OCI-LY7 (cell line): ENCODE results near the gene COL4A2. TPM values are rescaled to one million over a fixed set of nuclear protein-coding genes. Genes with fewer than 3 reads are reported as not detected.

Source experiments
- BruUV-seq: library from RNA; stranded (reverse); fragments of 400-500 nt; replicated peaks from 2 replicates; lab custom pipeline; 2021; lab: Mats Ljungman, UMichigan
- CTCF ChIA-PET: fragments of 300-600 bp; sonication (Branson Sonifier 250); formaldehyde crosslinking; loops from one replicate; lab custom pipeline; 2022; ENCODE audit warnings: antibody characterized with exemption; ENCODE audit not compliant: unreplicated experiment; lab: Charles Lee
- POLR2A ChIA-PET: fragments of 300-600 bp; sonication (Branson Sonifier 250); formaldehyde crosslinking; loops from one replicate; lab custom pipeline; 2022; ENCODE audit warnings: antibody characterized with exemption; lab: Charles Lee
- DNase-seq: peaks from one replicate; pipeline ENCODE4 v3.0.0-alpha.2; 2015; ENCODE audit warnings: low spot score
- H2AFZ ChIP-seq: fragments of 200-600 bp; sonication (generic), shearing (Covaris generic); 2 replicates; pipeline ENCODE4 v1.6.1; 2014; ENCODE audit warnings: mild to moderate bottlenecking, antibody characterized with exemption, low read length, moderate library complexity
- H3K27ac ChIP-seq: fragments of 200-600 bp; sonication (generic); 2 replicates; pipeline ENCODE4 v1.5.1; 2014; ENCODE audit warnings: mixed run types, low read depth, mild to moderate bottlenecking, moderate library complexity, low read length, inconsistent platforms; ENCODE audit not compliant: poor library complexity, severe bottlenecking
- H3K36me3 ChIP-seq: fragments of 200-600 bp; sonication (generic); 2 replicates; pipeline ENCODE4 v1.6.1; 2014; ENCODE audit warnings: mild to moderate bottlenecking, antibody characterized with exemption, low read length, moderate library complexity, mixed read lengths; ENCODE audit not compliant: insufficient read depth
- H3K4me1 ChIP-seq: fragments of 200-600 bp; sonication (generic); 2 replicates; pipeline ENCODE4 v1.5.1; 2014; ENCODE audit warnings: mild to moderate bottlenecking, low read length; ENCODE audit not compliant: insufficient read depth, poor library complexity, severe bottlenecking
- H3K4me2 ChIP-seq: fragments of 200-600 bp; sonication (generic); 2 replicates; pipeline ENCODE4 v1.6.1; 2014; ENCODE audit warnings: mild to moderate bottlenecking, low read length
- H3K4me3 ChIP-seq: fragments of 200-600 bp; sonication (generic); 2 replicates; pipeline ENCODE4 v1.5.1; 2014; ENCODE audit warnings: mild to moderate bottlenecking, low read depth, low read length; ENCODE audit not compliant: poor library complexity, severe bottlenecking
- H3K79me2 ChIP-seq: fragments of 200-600 bp; sonication (generic); 2 replicates; pipeline ENCODE4 v1.6.1; 2016; ENCODE audit warnings: low read depth, mild to moderate bottlenecking, low read length, moderate library complexity, mixed read lengths; ENCODE audit not compliant: insufficient read depth
- H3K9me2 ChIP-seq: fragments of 200-600 bp; sonication (generic); 2 replicates; pipeline ENCODE4 v1.6.1; 2016; ENCODE audit warnings: mild to moderate bottlenecking, low read length, mixed read lengths; ENCODE audit not compliant: insufficient read depth
- H3K9me3 ChIP-seq: fragments of 200-600 bp; sonication (generic); 2 replicates; pipeline ENCODE4 v1.6.1; 2014; ENCODE audit warnings: mild to moderate bottlenecking, mixed run types, low read length, mixed read lengths
- H4K20me1 ChIP-seq: fragments of 200-600 bp; sonication (generic); 2 replicates; pipeline ENCODE4 v1.6.1; 2014; ENCODE audit warnings: mild to moderate bottlenecking, antibody characterized with exemption, low read length, moderate library complexity, mixed read lengths; ENCODE audit not compliant: insufficient read depth
- CTCF ChIP-seq: fragments of 200-600 bp; sonication (generic); conservative IDR thresholded peaks from 2 replicates; pipeline ENCODE4 v1.5.1; 2014; ENCODE audit warnings: mild to moderate bottlenecking, antibody characterized with exemption, low read length, moderate library complexity, mixed read lengths
- EZH2phosphoT487 ChIP-seq: fragments of 200-600 bp; sonication (generic); IDR thresholded peaks from 2 replicates; pipeline ENCODE4 v1.6.1; 2018; ENCODE audit warnings: low read depth, borderline replicate concordance, mild to moderate bottlenecking, mixed run types, antibody characterized with exemption, low read length, moderate library complexity, mixed read lengths
- intact Hi-C: fragments of 100-400 bp; cut with micrococcal nuclease; formaldehyde crosslinking; loops from one replicate; pipeline ENCODE4 v1.10.0; 2022; ENCODE audit not compliant: unreplicated experiment
- total RNA-seq, 2 experiments: library from RNA; depleted of rRNA in 1 of 2; stranded (reverse); fragments of >200 nt in 1 of 2; shearing (Covaris generic) in 1 of 2; gene quantifications; 2 replicates each; pipeline ENCODE4 v1.2.3, GENCODE V29; 2014 to 2022

The COL4A2 gene
- total RNA-seq, 2 experiments from 2014 or later, result 0.34 TPM; not detected in 1

- DNase-seq, result no peak
- POLR2A ChIA-PET, result interaction anchor here (0.7 kb wide), 1 partner anchor 17 kb away, joined by 3 read pairs; no protein-coding TSS in a partner anchor
- H3K79me2 ChIP-seq, result no peaks in the 10 kb centered on the region
- H3K4me2 ChIP-seq, result no peak overlapping the region
- no peak overlapping the region for H3K4me3 ChIP-seq
- no TSS peak for BruUV-seq
- H3K36me3 ChIP-seq, result no peaks in the 10 kb centered on the region
- no peaks in the 10 kb centered on the region for H3K4me1 ChIP-seq
- H3K9me2 ChIP-seq, result no peaks in the 10 kb centered on the region
- H2AFZ ChIP-seq, result no peak overlapping the region
- no peaks in the 10 kb centered on the region for H4K20me1 ChIP-seq
- CTCF ChIA-PET, result no interaction called here
- intact Hi-C loops, result no loop called here
- no peak for TF ChIP-seq EZH2phosphoT487
- TF ChIP-seq CTCF, result no peak
- no peak overlapping the region for H3K27ac ChIP-seq
- H3K9me3 ChIP-seq, result no peaks in the 10 kb centered on the region
Observed at GRCh38 chr13:110443622-110444225, 136.6 kb downstream of the COL4A2 start.

GRCh38 chr13:110444226-110444653 lies 137.2 kb downstream of the COL4A2 start:
- DNase-seq, result no peak
- intact Hi-C loops, result no loop called here
- H3K27ac ChIP-seq, result no peak overlapping the region

More at GRCh38 chr13:110444226-110444653, 137.2 kb downstream of the COL4A2 start:
- Histone ChIP-seq H3K4me1 (no peaks in the 10 kb centered on the region), H3K9me3 (no peaks in the 10 kb centered on the region), H2AFZ (no peak overlapping the region), H4K20me1 (no peaks in the 10 kb centered on the region), H3K79me2 (no peaks in the 10 kb centered on the region), H3K9me2 (no peaks in the 10 kb centered on the region), H3K4me3 (no peak overlapping the region), H3K4me2 (no peak overlapping the region), H3K36me3 (no peaks in the 10 kb centered on the region)
- no TSS peak for BruUV-seq
- CTCF ChIA-PET, result no interaction called here
- peak; percentile 40 for TF ChIP-seq CTCF
- TF ChIP-seq EZH2phosphoT487, result no peak
- POLR2A ChIA-PET, result interaction anchor here (0.7 kb wide), 1 partner anchor 18 kb away, joined by 3 read pairs; no protein-coding TSS in a partner anchor
